ENCODE results near the gene PTN. TPM values are rescaled to one million over a fixed set of nuclear protein-coding genes. Genes with fewer than 3 reads are reported as not detected.
"Not testable (repeated sequence)": the region's sequence is repeated elsewhere in the genome, so short reads cannot be mapped to it uniquely, and the experiment has no call there.

PTN gene
- total and polyA plus RNA-seq, 2 donors, result 36.1 to 91.1 TPM

GRCh38 chr7:137221467-137221866 lies 122.1 kb downstream of the PTN start:
- H3K4me3 ChIP-seq (ENCODE audit: low read depth, low read length), result no peak overlapping the region
- no peak overlapping the region for H3K27ac ChIP-seq (ENCODE audit: low read depth)
- no peak for DNase-seq (ENCODE audit: extremely low spot score)
- no peaks in the 10 kb centered on the region for H3K36me3 ChIP-seq (ENCODE audit: insufficient read depth)
- 88% methylated on average over 2 of the region's 3 CpGs for WGBS
- no peaks in the 10 kb centered on the region for H3K4me1 ChIP-seq (ENCODE audit: insufficient read depth)

GRCh38 chr7:137213744-137214143 lies 129.8 kb downstream of the PTN start:
- Histone ChIP-seq H3K27ac (ENCODE audit: low read depth) (no peak overlapping the region), H3K4me1 (ENCODE audit: insufficient read depth) (no peaks in the 10 kb centered on the region), H3K4me3 (ENCODE audit: low read depth, low read length) (no peak overlapping the region), H3K36me3 (ENCODE audit: insufficient read depth) (no peaks in the 10 kb centered on the region)
- DNase-seq (ENCODE audit: extremely low spot score), result no peak
- 88% methylated on average over 2 of the region's 2 CpGs for WGBS

- 75% methylated on average over 5 of the region's 5 CpGs for WGBS
- Histone ChIP-seq H3K27ac (ENCODE audit: low read depth) (no peak overlapping the region), H3K36me3 (ENCODE audit: insufficient read depth) (no peaks in the 10 kb centered on the region), H3K4me1 (ENCODE audit: insufficient read depth) (no peaks in the 10 kb centered on the region), H3K4me3 (ENCODE audit: low read depth, low read length) (no peak overlapping the region)
- no peak for DNase-seq (ENCODE audit: extremely low spot score)
These were observed 134.2 kb downstream of the PTN start for GRCh38 chr7:137209151-137209817.

GRCh38 chr7:137206770-137207169 lies 136.8 kb downstream of the PTN start:
- Histone ChIP-seq H3K27ac (ENCODE audit: low read depth) (no peak overlapping the region), H3K4me3 (ENCODE audit: low read depth, low read length) (no peak overlapping the region), H3K36me3 (ENCODE audit: insufficient read depth) (no peaks in the 10 kb centered on the region), H3K4me1 (ENCODE audit: insufficient read depth) (no peaks in the 10 kb centered on the region)
- DNase-seq (ENCODE audit: extremely low spot score), result no peak

- Histone ChIP-seq H3K27ac (ENCODE audit: low read depth) (no peak overlapping the region), H3K4me3 (ENCODE audit: low read depth, low read length) (no peak overlapping the region), H3K36me3 (ENCODE audit: insufficient read depth) (no peaks in the 10 kb centered on the region), H3K4me1 (ENCODE audit: insufficient read depth) (no peaks in the 10 kb centered on the region)
- DNase-seq (ENCODE audit: extremely low spot score), result no peak
- WGBS, result 75% methylated on average over 4 of the region's 4 CpGs
These were observed 139.3 kb downstream of the PTN start for GRCh38 chr7:137204246-137204645.

GRCh38 chr7:137203351-137203750 lies 140.2 kb downstream of the PTN start:
- 46% methylated on average over 1 of the region's 1 CpG for WGBS
- Histone ChIP-seq H3K36me3 (ENCODE audit: insufficient read depth) (no peaks in the 10 kb centered on the region), H3K4me3 (ENCODE audit: low read depth, low read length) (no peak overlapping the region), H3K4me1 (ENCODE audit: insufficient read depth) (no peaks in the 10 kb centered on the region), H3K27ac (ENCODE audit: low read depth) (no peak overlapping the region)
- no peak for DNase-seq (ENCODE audit: extremely low spot score)

GRCh38 chr7:137196648-137197047 lies 146.9 kb downstream of the PTN start:
- Histone ChIP-seq H3K36me3 (ENCODE audit: insufficient read depth) (no peaks in the 10 kb centered on the region), H3K27ac (ENCODE audit: low read depth) (no peak overlapping the region), H3K4me3 (ENCODE audit: low read depth, low read length) (no peak overlapping the region), H3K4me1 (ENCODE audit: insufficient read depth) (no peaks in the 10 kb centered on the region)
- WGBS, result 34% methylated on average over 1 of the region's 1 CpG
- DNase-seq (ENCODE audit: extremely low spot score), result no peak

- no peak for DNase-seq (ENCODE audit: extremely low spot score)
- H3K4me3 ChIP-seq (ENCODE audit: low read depth, low read length), result no peak overlapping the region
- H3K4me1 ChIP-seq (ENCODE audit: insufficient read depth), result no peaks in the 10 kb centered on the region
- 95% methylated on average over 2 of the region's 2 CpGs for WGBS
- no peaks in the 10 kb centered on the region for H3K36me3 ChIP-seq (ENCODE audit: insufficient read depth)
- H3K27ac ChIP-seq (ENCODE audit: low read depth), result no peak overlapping the region
These were observed 147.5 kb downstream of the PTN start for GRCh38 chr7:137195996-137196395.

- not testable (repeated sequence) for H3K4me3 ChIP-seq (ENCODE audit: low read depth, low read length); H3K36me3 ChIP-seq (ENCODE audit: insufficient read depth); DNase-seq (ENCODE audit: extremely low spot score); H3K4me1 ChIP-seq (ENCODE audit: insufficient read depth); H3K27ac ChIP-seq (ENCODE audit: low read depth)
- WGBS, result 90% methylated on average over 24 of the region's 25 CpGs
These were observed 161.9 kb downstream of the PTN start for GRCh38 chr7:137181619-137182018.

Small RNAs within 50 kb of the gene (small RNA-seq; reads per million reads assigned to genes)
- 0.09 reads per million for gene RF00136

Data from urinary bladder (tissue), 4 donors.